NCI-H82 treated with DMSO at 0.1 percent for 48 hours (cell line): ENCODE measurements around the gene RPL36A.
A peak's percentile ranks its signal among the peaks of the same experiment; 100 is the strongest.

ENCODE experiments used
- DNase-seq: peaks from one replicate; lab custom pipeline; 2025; ENCODE audit not compliant: unreplicated experiment; lab: John Stamatoyannopoulos, UW

Gene RPL36A

GRCh38 chrX:101391831-101392230 lies 1.0 kb downstream of the RPL36A start:
- DNase-seq, result no peak

- no peak for DNase-seq
Measured at GRCh38 chrX:101393530-101394305, 2.9 kb downstream of the RPL36A start.

GRCh38 chrX:101394372-101394771 lies 3.6 kb downstream of the RPL36A start:
- no peak for DNase-seq

- no peak for DNase-seq
Measured at GRCh38 chrX:101395789-101396188, 5.0 kb downstream of the RPL36A start.

- DNase-seq, result no peak
Measured at GRCh38 chrX:101397779-101398178, 7.0 kb downstream of the RPL36A start.

- no peak for DNase-seq
Measured at GRCh38 chrX:101398694-101399093, 7.9 kb downstream of the RPL36A start.

GRCh38 chrX:101399825-101400224 lies 9.0 kb downstream of the RPL36A start:
- DNase-seq, result no peak

GRCh38 chrX:101407167-101407747 lies 16.4 kb downstream of the RPL36A start:
- DNase-seq, result no peak

- peak; percentile 98 for DNase-seq
Measured at GRCh38 chrX:101407748-101408531, 17.1 kb downstream of the RPL36A start, which contains the start of the genes GLA and HNRNPH2. Gene GLA (minus strand): TSS chrX:101407925. CDS start chrX:101407903, 22 bp downstream. Gene HNRNPH2 (plus strand): TSS chrX:101408222. CDS start chrX:101411989, 3,767 bp downstream.

- no peak for DNase-seq
Measured at GRCh38 chrX:101408532-101408841, 17.7 kb downstream of the RPL36A start.

- DNase-seq, result no peak
Measured at GRCh38 chrX:101409043-101409442, 18.2 kb downstream of the RPL36A start.

- DNase-seq, result no peak
Measured at GRCh38 chrX:101410461-101410860, 19.6 kb downstream of the RPL36A start.

- no peak for DNase-seq
Measured at GRCh38 chrX:101411984-101412383, 21.2 kb downstream of the RPL36A start.

GRCh38 chrX:101415180-101416145 lies 24.7 kb downstream of the RPL36A start:
- peak; percentile 57 for DNase-seq

- no peak for DNase-seq
Measured at GRCh38 chrX:101416691-101417090, 25.9 kb downstream of the RPL36A start.

GRCh38 chrX:101417190-101417589 lies 26.4 kb downstream of the RPL36A start:
- DNase-seq, result no peak

- no peak for DNase-seq
Measured at GRCh38 chrX:101417981-101418841, 27.4 kb downstream of the RPL36A start.

GRCh38 chrX:101419489-101419888 lies 28.7 kb downstream of the RPL36A start:
- DNase-seq, result no peak

- DNase-seq, result no peak
Measured at GRCh38 chrX:101427954-101428353, 37.1 kb downstream of the RPL36A start.

GRCh38 chrX:101429934-101430333 lies 39.1 kb downstream of the RPL36A start:
- no peak for DNase-seq
